Activated T-helper 17 cell treated with anti-CD3 and anti-CD28 coated beads, Interleukin-2, amount 50 U/mL, for 72 hours (primary cell): ENCODE measurements around the gene TUT4. TPM values are rescaled to one million over a fixed set of nuclear protein-coding genes. Genes with fewer than 3 reads are reported as not detected.

Source experiments
- ATAC-seq: fragments of 150-1000 bp; cut with Tn5 transposase; replicated peaks from 2 replicates; pipeline ENCODE4 v1.10.0; 2021; ENCODE audit warnings: mild to moderate bottlenecking, moderate library complexity
- H3K27ac Mint-ChIP-seq: one replicate; pipeline ENCODE4 v1.8.0; 2022; ENCODE audit warnings: mixed read lengths
- H3K27me3 Mint-ChIP-seq: one replicate; pipeline ENCODE4 v1.8.0; 2022; ENCODE audit warnings: mixed read lengths
- H3K36me3 Mint-ChIP-seq: one replicate; pipeline ENCODE4 v1.8.0; 2022; ENCODE audit warnings: low read depth, mild to moderate bottlenecking, mixed read lengths
- H3K4me1 Mint-ChIP-seq: one replicate; pipeline ENCODE4 v1.8.0; 2022; ENCODE audit warnings: mixed read lengths
- H3K4me3 Mint-ChIP-seq: one replicate; pipeline ENCODE4 v1.8.0; 2022; ENCODE audit warnings: mild to moderate bottlenecking, mixed read lengths
- H3K9me3 Mint-ChIP-seq: one replicate; pipeline ENCODE4 v1.8.0; 2022; ENCODE audit warnings: mixed read lengths
- total RNA-seq, 2 donors: library from RNA; stranded (reverse); gene quantifications; one replicate each; pipeline ENCODE4 v1.2.3, GENCODE V29; 2022

TUT4 gene
- total RNA-seq, 2 donors from 2014 or later = 66.6 to 111 TPM

GRCh38 chr1:52556641-52557360 is 3.9 kb upstream of the TUT4 start:
- Mint-ChIP-seq H3K9me3 (no peaks in the 10 kb centered on the region), H3K27me3 (no peaks in the 10 kb centered on the region), H3K4me1 (peaks cover 10% of the 10 kb centered on the region), H3K4me3 (no peak overlapping the region), H3K27ac (no peak overlapping the region), H3K36me3 (no peaks in the 10 kb centered on the region)
- ATAC-seq = no peak

DNA sequence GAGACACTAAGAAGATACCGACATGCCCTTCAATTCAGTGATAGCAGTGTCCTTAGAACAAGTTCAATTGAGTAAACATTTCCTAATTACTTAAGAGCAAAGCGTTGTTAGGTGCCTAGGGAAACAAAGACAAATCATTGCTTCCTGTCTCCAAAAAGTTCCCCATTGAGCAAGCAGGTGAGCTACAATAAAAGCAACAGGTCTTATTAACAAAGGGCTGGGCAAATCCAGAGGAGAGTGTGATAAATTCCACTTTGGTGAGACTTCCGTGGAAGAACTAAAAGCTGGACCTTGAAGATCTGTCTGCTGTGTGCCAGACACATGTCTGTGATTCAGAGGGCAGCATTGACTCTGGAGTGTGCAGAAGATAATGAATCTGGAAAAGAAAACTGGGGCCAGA is 1.9 kb upstream of the TUT4 start:
- H3K4me3 Mint-ChIP-seq = no peak overlapping the region
- H3K36me3 Mint-ChIP-seq = no peaks in the 10 kb centered on the region
- no peaks in the 10 kb centered on the region for H3K27me3 Mint-ChIP-seq
- no peaks in the 10 kb centered on the region for H3K9me3 Mint-ChIP-seq
- ATAC-seq = no peak
- H3K4me1 Mint-ChIP-seq = peaks cover 10% of the 10 kb centered on the region
- H3K27ac Mint-ChIP-seq = peak overlapping the region; percentile 64

DNA sequence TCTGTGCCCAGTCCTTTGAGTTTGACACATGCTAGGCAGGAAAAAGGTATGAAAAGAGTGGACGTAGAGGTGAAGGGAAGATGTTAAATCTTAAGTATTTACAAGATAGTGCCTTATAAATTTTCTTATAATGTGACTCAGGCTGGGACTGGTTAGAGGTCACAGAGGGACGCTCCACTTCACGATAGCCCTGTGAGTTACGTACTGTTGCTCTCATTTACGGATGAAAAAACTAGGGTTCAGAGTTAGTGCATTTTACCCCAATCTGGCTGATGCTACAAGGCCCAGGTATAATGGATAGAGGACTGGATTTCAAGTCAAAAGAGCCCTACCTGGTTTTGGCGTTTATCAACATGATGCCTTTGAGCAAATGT is 1.4 kb upstream of the TUT4 start:
- Mint-ChIP-seq H3K4me1 (peaks cover 13% of the 10 kb centered on the region), H3K27me3 (no peaks in the 10 kb centered on the region), H3K9me3 (no peaks in the 10 kb centered on the region), H3K4me3 (no peak overlapping the region), H3K27ac (peak overlapping the region; percentile 64), H3K36me3 (no peaks in the 10 kb centered on the region)
- no peak for ATAC-seq

- Mint-ChIP-seq H3K36me3 (no peaks in the 10 kb centered on the region), H3K27me3 (no peaks in the 10 kb centered on the region), H3K27ac (peak overlapping the region; percentile 64), H3K4me1 (peaks cover 18% of the 10 kb centered on the region), H3K4me3 (no peak overlapping the region), H3K9me3 (no peaks in the 10 kb centered on the region)
- peak; percentile 79 for ATAC-seq
Observed at GRCh38 chr1:52553362-52554266, 722 bp upstream of the TUT4 start.

- H3K4me1 Mint-ChIP-seq = peaks cover 18% of the 10 kb centered on the region
- no peaks in the 10 kb centered on the region for H3K9me3 Mint-ChIP-seq
- H3K27ac Mint-ChIP-seq = no peak overlapping the region
- H3K27me3 Mint-ChIP-seq = no peaks in the 10 kb centered on the region
- no peaks in the 10 kb centered on the region for H3K36me3 Mint-ChIP-seq
- peak; percentile 65 for ATAC-seq
- H3K4me3 Mint-ChIP-seq = no peak overlapping the region
Observed at GRCh38 chr1:52552236-52552504, 722 bp downstream of the TUT4 start.

- peak; percentile 37 for ATAC-seq
- Mint-ChIP-seq H3K36me3 (no peaks in the 10 kb centered on the region), H3K27me3 (no peaks in the 10 kb centered on the region), H3K9me3 (no peaks in the 10 kb centered on the region), H3K27ac (no peak overlapping the region), H3K4me3 (no peak overlapping the region), H3K4me1 (peaks cover 18% of the 10 kb centered on the region)
Observed at GRCh38 chr1:52551507-52552235, 1.2 kb downstream of the TUT4 start.

- Mint-ChIP-seq H3K36me3 (peaks cover 7% of the 10 kb centered on the region), H3K9me3 (no peaks in the 10 kb centered on the region), H3K27me3 (no peaks in the 10 kb centered on the region), H3K4me1 (peaks cover 18% of the 10 kb centered on the region), H3K27ac (no peak overlapping the region), H3K4me3 (peak overlapping the region; percentile 19)
- no peak for ATAC-seq
Observed at GRCh38 chr1:52550447-52550846, 2.4 kb downstream of the TUT4 start.

- Mint-ChIP-seq H3K9me3 (no peaks in the 10 kb centered on the region), H3K36me3 (peaks cover 11% of the 10 kb centered on the region), H3K27ac (no peak overlapping the region), H3K4me3 (peak overlapping the region; percentile 1), H3K4me1 (peaks cover 12% of the 10 kb centered on the region), H3K27me3 (no peaks in the 10 kb centered on the region)
- ATAC-seq = no peak
Observed at GRCh38 chr1:52549267-52549666, 3.6 kb downstream of the TUT4 start.

GRCh38 chr1:52546852-52547251 is 6.0 kb downstream of the TUT4 start:
- H3K4me1 Mint-ChIP-seq = peaks cover 8% of the 10 kb centered on the region
- H3K4me3 Mint-ChIP-seq = no peak overlapping the region
- no peak overlapping the region for H3K27ac Mint-ChIP-seq
- peaks cover 1% of the 10 kb centered on the region for H3K9me3 Mint-ChIP-seq
- no peak for ATAC-seq
- H3K36me3 Mint-ChIP-seq = peaks cover 31% of the 10 kb centered on the region
- H3K27me3 Mint-ChIP-seq = no peaks in the 10 kb centered on the region

DNA sequence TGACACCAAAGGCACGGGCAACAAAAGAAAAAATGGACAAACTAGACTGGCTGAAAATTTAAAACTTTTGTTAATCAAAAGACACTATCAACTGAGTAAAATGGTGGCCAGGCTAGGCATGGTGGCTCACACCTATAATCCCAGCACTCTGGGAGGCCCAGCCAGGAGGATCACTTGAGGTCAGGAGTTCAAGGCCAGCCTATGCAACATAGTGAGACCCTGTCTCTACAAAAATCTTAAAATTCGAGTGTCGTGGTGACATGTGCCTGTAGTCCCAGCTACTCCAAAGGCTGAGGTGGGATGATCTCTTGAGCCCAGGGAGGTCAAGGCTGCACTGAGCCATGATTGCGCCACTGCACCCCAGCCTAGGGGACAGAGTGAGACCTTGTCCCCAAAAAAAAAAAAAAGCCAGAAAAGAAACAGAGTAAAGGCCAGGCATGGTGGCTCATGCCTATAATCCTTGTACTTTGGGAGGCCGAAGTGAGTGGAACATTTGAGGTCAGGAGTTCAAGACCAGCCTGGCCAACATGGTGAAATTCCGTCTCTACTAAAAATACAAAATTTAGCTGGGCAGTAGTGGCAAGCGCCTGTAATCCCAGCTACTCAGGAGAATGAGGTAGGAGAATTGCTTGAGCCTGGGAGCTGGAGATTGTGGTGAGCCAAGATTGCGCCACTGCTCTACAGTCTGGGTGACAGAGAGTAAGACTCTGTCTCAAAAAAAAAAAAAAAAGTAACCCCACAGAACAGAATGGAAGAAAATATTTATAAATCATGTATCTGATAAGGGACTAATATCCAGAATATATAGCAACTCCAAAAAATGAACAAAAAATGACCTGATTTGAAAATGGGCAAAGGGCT is 8.0 kb downstream of the TUT4 start:
- Mint-ChIP-seq H3K4me3 (no peak overlapping the region), H3K27me3 (no peaks in the 10 kb centered on the region), H3K9me3 (peaks cover 5% of the 10 kb centered on the region), H3K36me3 (peaks cover 43% of the 10 kb centered on the region), H3K27ac (no peak overlapping the region), H3K4me1 (peaks cover 8% of the 10 kb centered on the region)
- no peak for ATAC-seq

DNA sequence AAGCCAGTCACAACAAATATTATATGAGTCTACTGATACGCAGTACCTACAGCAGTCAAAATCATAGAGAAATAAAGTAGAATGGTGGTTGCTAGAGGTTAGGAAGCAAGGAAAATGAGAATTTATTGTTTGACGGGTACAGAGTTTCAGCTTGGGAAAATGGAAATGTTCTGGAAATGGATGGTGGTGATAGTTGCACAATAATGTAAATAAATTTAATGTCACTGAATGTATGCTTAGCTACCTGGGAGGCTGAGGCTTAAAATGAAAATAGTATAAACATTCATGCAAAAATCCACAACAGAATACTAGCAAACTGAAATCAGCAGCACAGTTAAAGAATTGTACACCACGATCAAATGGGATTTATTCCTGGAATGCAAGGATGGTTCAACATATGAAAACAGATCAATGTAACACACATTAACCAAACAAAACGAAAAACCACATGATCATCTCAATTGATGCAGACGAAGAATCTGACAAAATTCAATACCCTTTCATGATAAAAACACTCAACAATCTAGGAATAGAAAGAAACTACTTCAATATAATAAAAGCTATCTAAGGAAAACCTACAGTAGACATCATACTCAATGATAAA is 10.7 kb downstream of the TUT4 start:
- peaks cover 5% of the 10 kb centered on the region for H3K9me3 Mint-ChIP-seq
- ATAC-seq = no peak
- H3K36me3 Mint-ChIP-seq = peaks cover 43% of the 10 kb centered on the region
- peaks cover 8% of the 10 kb centered on the region for H3K4me1 Mint-ChIP-seq
- H3K27ac Mint-ChIP-seq = no peak overlapping the region
- no peak overlapping the region for H3K4me3 Mint-ChIP-seq
- H3K27me3 Mint-ChIP-seq = no peaks in the 10 kb centered on the region

- H3K27me3 Mint-ChIP-seq = no peaks in the 10 kb centered on the region
- H3K9me3 Mint-ChIP-seq = no peaks in the 10 kb centered on the region
- no peak overlapping the region for H3K27ac Mint-ChIP-seq
- peaks cover 25% of the 10 kb centered on the region for H3K4me1 Mint-ChIP-seq
- no peak for ATAC-seq
- H3K36me3 Mint-ChIP-seq = peaks cover 9% of the 10 kb centered on the region
- no peak overlapping the region for H3K4me3 Mint-ChIP-seq
Observed at GRCh38 chr1:52534928-52535764, 17.7 kb downstream of the TUT4 start.

- no peaks in the 10 kb centered on the region for H3K27me3 Mint-ChIP-seq
- no peak for ATAC-seq
- no peak overlapping the region for H3K4me3 Mint-ChIP-seq
- no peaks in the 10 kb centered on the region for H3K9me3 Mint-ChIP-seq
- H3K27ac Mint-ChIP-seq = no peak overlapping the region
- H3K36me3 Mint-ChIP-seq = peaks cover 10% of the 10 kb centered on the region
- H3K4me1 Mint-ChIP-seq = peaks cover 18% of the 10 kb centered on the region
Observed at GRCh38 chr1:52533713-52534112, 19.2 kb downstream of the TUT4 start.
